MCF 10A (cell line): ENCODE data around the gene PTBP3. TPM values are rescaled to one million over a fixed set of nuclear protein-coding genes. Genes with fewer than 3 reads are reported as not detected.

Experiments used
- BruUV-seq: library from RNA; stranded (reverse); fragments of 400-500 nt; replicated peaks from 2 replicates; lab custom pipeline; 2021; lab: Mats Ljungman, UMichigan
- CTCF ChIA-PET: fragments of 300-600 bp; sonication (Branson Sonifier 250); formaldehyde crosslinking; extraction: SDS; loops from one replicate; lab custom pipeline; 2021; ENCODE audit warnings: antibody characterized with exemption, inconsistent platforms; lab: Yijun Ruan, JAX
- POLR2A ChIA-PET: fragments of 300-600, 350-650 bp; sonication (Branson Sonifier 250); formaldehyde crosslinking; extraction: SDS; loops from one replicate; lab custom pipeline; 2020; ENCODE audit warnings: antibody characterized with exemption, inconsistent platforms; lab: Yijun Ruan, JAX
- DNase-seq: peaks from one replicate; pipeline ENCODE4 v3.0.0-alpha.2; 2018; ENCODE audit not compliant: unreplicated experiment
- H3K27ac Mint-ChIP-seq: one replicate; pipeline ENCODE4 v1.8.0; 2022; ENCODE audit warnings: mild to moderate bottlenecking, low read depth, mixed read lengths; ENCODE audit not compliant: unreplicated experiment
- H3K27me3 Mint-ChIP-seq: one replicate; pipeline ENCODE4 v1.8.0; 2022; ENCODE audit warnings: mixed read lengths; ENCODE audit not compliant: insufficient read depth, unreplicated experiment
- H3K36me3 Mint-ChIP-seq: one replicate; pipeline ENCODE4 v1.8.0; 2022; ENCODE audit warnings: mild to moderate bottlenecking, moderate library complexity, mixed read lengths; ENCODE audit not compliant: insufficient read depth, unreplicated experiment
- H3K4me1 Mint-ChIP-seq: one replicate; pipeline ENCODE4 v1.8.0; 2022; ENCODE audit warnings: mixed read lengths; ENCODE audit not compliant: insufficient read depth, unreplicated experiment
- H3K4me3 Mint-ChIP-seq: one replicate; pipeline ENCODE4 v1.8.0; 2022; ENCODE audit warnings: mild to moderate bottlenecking, moderate library complexity, mixed read lengths; ENCODE audit not compliant: unreplicated experiment
- H3K9me3 Mint-ChIP-seq: one replicate; pipeline ENCODE4 v1.8.0; 2022; ENCODE audit warnings: mixed read lengths; ENCODE audit not compliant: unreplicated experiment
- CTCF ChIP-seq: fragments of 200-600 bp; IDR thresholded peaks from one replicate; pipeline ENCODE4 v1.8.0; 2022; ENCODE audit warnings: antibody characterized with exemption, mild to moderate bottlenecking; ENCODE audit not compliant: unreplicated experiment
- intact Hi-C: fragments of 100-400 bp; cut with micrococcal nuclease; formaldehyde crosslinking; loops from 2 replicates; pipeline ENCODE4 v1.14.1; 2022
- total RNA-seq: library from RNA; stranded (reverse); gene quantifications from 2 replicates; pipeline ENCODE4 v1.2.3, GENCODE V29; 2022

PTBP3 gene
- total RNA-seq, 1 experiment from 2014 or later = 79.2 TPM

GRCh38 chr9:112232233-112232632, 101.2 kb downstream of the PTBP3 start:
- H3K36me3 Mint-ChIP-seq = peaks cover 41% of the 10 kb centered on the region
- intact Hi-C loops = loop anchor here (2.0 kb wide), 1 partner anchor 101 kb away; the partner anchor contains the start of gene PTBP3
- H3K4me1 Mint-ChIP-seq = peaks cover 6% of the 10 kb centered on the region
- POLR2A ChIA-PET = interaction anchor here (0.5 to 4.7 kb wide), 4 partner anchors 8 to 138 kb away, joined by 4 to 20 read pairs (median 8); partner anchors contain the start of gene PTBP3
- no peak overlapping the region for H3K4me3 Mint-ChIP-seq
- no peaks in the 10 kb centered on the region for H3K9me3 Mint-ChIP-seq
- H3K27ac Mint-ChIP-seq = no peak overlapping the region
- BruUV-seq = no TSS peak
- TF ChIP-seq CTCF = no peak
- CTCF ChIA-PET = interaction anchor here (1.0 kb wide), 1 partner anchor 27 kb away, joined by 3 read pairs; no protein-coding TSS in a partner anchor
- DNase-seq = no peak
- no peaks in the 10 kb centered on the region for H3K27me3 Mint-ChIP-seq

GRCh38 chr9:112226091-112226490, 107.3 kb downstream of the PTBP3 start:
- Mint-ChIP-seq H3K4me3 (no peak overlapping the region), H3K36me3 (peaks cover 87% of the 10 kb centered on the region), H3K27ac (peak overlapping the region; percentile 46), H3K27me3 (no peaks in the 10 kb centered on the region), H3K4me1 (peaks cover 12% of the 10 kb centered on the region), H3K9me3 (no peaks in the 10 kb centered on the region)
- DNase-seq = no peak
- intact Hi-C loops = no loop called here
- no peak for TF ChIP-seq CTCF
- no TSS peak for BruUV-seq
- POLR2A ChIA-PET = interaction anchor here (0.6 to 1.9 kb wide), 6 partner anchors 10 to 996 kb away, joined by 3 to 4 read pairs (median 4); no protein-coding TSS in a partner anchor
- CTCF ChIA-PET = interaction anchor here (0.6 to 1.7 kb wide), 4 partner anchors 9 to 135 kb away, joined by 3 to 7 read pairs (median 4); no protein-coding TSS in a partner anchor

DNA sequence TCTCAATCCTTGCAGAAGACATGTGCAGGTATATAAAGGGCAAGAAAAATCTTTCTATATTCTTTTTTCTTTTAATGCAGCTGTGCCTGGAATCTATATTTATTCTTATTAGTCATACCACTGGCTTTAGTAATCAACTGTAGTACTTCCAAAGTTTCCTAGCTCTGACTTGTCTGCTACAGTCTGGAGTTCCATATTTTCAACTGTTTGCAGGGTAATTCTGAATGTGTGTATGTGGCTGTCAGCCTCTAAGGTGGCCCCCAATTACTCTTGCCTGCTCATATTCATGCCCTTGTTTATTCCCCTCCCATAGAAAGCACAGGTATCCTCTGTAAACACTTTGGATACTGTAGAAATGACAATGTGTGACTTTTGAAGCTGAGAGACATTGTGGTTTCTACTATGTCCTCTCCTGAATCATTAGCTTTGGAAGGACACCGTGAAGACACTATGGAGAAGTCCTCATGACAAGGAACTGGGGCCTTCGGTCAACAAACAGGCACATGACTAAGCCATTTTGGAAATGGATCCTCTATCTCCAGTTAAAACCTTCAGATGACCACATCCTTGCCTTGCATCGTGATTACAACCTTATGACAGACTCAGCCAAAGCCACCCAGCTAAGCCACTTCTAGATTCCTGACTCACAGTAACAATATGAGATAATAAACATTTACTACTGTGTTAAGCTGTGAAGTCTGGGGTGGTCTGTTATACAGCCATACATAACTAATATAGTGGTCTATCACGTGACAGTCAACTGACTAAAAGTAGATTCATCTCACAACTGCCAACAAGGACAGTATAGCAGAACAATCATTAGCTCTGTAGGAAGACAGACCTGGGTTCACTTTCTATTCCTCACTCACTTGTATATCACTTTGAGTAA, 108.8 kb downstream of the PTBP3 start:
- Mint-ChIP-seq H3K4me3 (no peak overlapping the region), H3K4me1 (peaks cover 12% of the 10 kb centered on the region), H3K27ac (no peak overlapping the region), H3K9me3 (no peaks in the 10 kb centered on the region), H3K36me3 (peaks cover 86% of the 10 kb centered on the region), H3K27me3 (no peaks in the 10 kb centered on the region)
- ChIA-PET CTCF (interaction anchor here (0.6 to 1.6 kb wide), 7 partner anchors 27 to 1073 kb away, joined by 3 to 4 read pairs (median 4); partner anchors contain the start of gene PTBP3), POLR2A (interaction anchor here (0.7 to 2.4 kb wide), 6 partner anchors 8 to 64 kb away, joined by 3 to 10 read pairs (median 4); no protein-coding TSS in a partner anchor)
- DNase-seq = peak; percentile 3
- no TSS peak for BruUV-seq
- TF ChIP-seq CTCF = no peak
- intact Hi-C loops = no loop called here

- ChIA-PET CTCF (interaction anchor here (0.7 to 1.0 kb wide), 2 partner anchors 105 to 120 kb away, joined by 3 read pairs; no protein-coding TSS in a partner anchor), POLR2A (interaction anchor here (0.5 to 1.1 kb wide), 6 partner anchors 11 to 588 kb away, joined by 3 to 5 read pairs (median 3); partner anchors contain the start of genes DNAJC25 and PTBP3)
- H3K9me3 Mint-ChIP-seq = no peaks in the 10 kb centered on the region
- no peak for TF ChIP-seq CTCF
- intact Hi-C loops = no loop called here
- H3K36me3 Mint-ChIP-seq = peaks cover 83% of the 10 kb centered on the region
- no peaks in the 10 kb centered on the region for H3K27me3 Mint-ChIP-seq
- no peak overlapping the region for H3K27ac Mint-ChIP-seq
- BruUV-seq = no TSS peak
- DNase-seq = no peak
- no peaks in the 10 kb centered on the region for H3K4me1 Mint-ChIP-seq
- no peak overlapping the region for H3K4me3 Mint-ChIP-seq
Measured at GRCh38 chr9:112218908-112219307, 114.5 kb downstream of the PTBP3 start.
